HTR-8/SVneo (cell line): Measurements from ENCODE around the gene GOLGA6L7.
"Not testable (repeated sequence)": the region's sequence is repeated elsewhere in the genome, so short reads cannot be mapped to it uniquely, and the experiment has no call there.

Experiments used
- DNase-seq: peaks from one replicate; pipeline ENCODE4 v3.0.0; 2011; ENCODE audit warnings: low spot score, mixed read lengths; ENCODE audit not compliant: insufficient read length
- FAIRE-seq: peaks from 2 replicates; lab custom pipeline; 2011; peaks lifted over from hg19 to GRCh38; lab: Jason Lieb, UNC

The GOLGA6L7 gene

GRCh38 chr15:28798234-28798633 is 50.2 kb downstream of the GOLGA6L7 start:
- not testable (repeated sequence) for FAIRE-seq, DNase-seq

- DNase-seq = not testable (repeated sequence)
These were observed 54.2 kb downstream of the GOLGA6L7 start for GRCh38 chr15:28794231-28794630.

More at GRCh38 chr15:28794231-28794630, 54.2 kb downstream of the GOLGA6L7 start:
- not testable (repeated sequence) for FAIRE-seq
